MCF 10A (cell line): ENCODE measurements around the gene RAB31. TPM values are rescaled to one million over a fixed set of nuclear protein-coding genes. Genes with fewer than 3 reads are reported as not detected.

ENCODE experiments used
- BruUV-seq: library from RNA; stranded (reverse); fragments of 400-500 nt; replicated peaks from 2 replicates; lab custom pipeline; 2021; lab: Mats Ljungman, UMichigan
- CTCF ChIA-PET: fragments of 300-600 bp; sonication (Branson Sonifier 250); formaldehyde crosslinking; extraction: SDS; loops from one replicate; lab custom pipeline; 2021; ENCODE audit warnings: antibody characterized with exemption, inconsistent platforms; lab: Yijun Ruan, JAX
- POLR2A ChIA-PET: fragments of 300-600, 350-650 bp; sonication (Branson Sonifier 250); formaldehyde crosslinking; extraction: SDS; loops from one replicate; lab custom pipeline; 2020; ENCODE audit warnings: antibody characterized with exemption, inconsistent platforms; lab: Yijun Ruan, JAX
- DNase-seq: peaks from one replicate; pipeline ENCODE4 v3.0.0-alpha.2; 2018; ENCODE audit not compliant: unreplicated experiment
- H3K27ac Mint-ChIP-seq: one replicate; pipeline ENCODE4 v1.8.0; 2022; ENCODE audit warnings: mild to moderate bottlenecking, low read depth, mixed read lengths; ENCODE audit not compliant: unreplicated experiment
- H3K27me3 Mint-ChIP-seq: one replicate; pipeline ENCODE4 v1.8.0; 2022; ENCODE audit warnings: mixed read lengths; ENCODE audit not compliant: insufficient read depth, unreplicated experiment
- H3K36me3 Mint-ChIP-seq: one replicate; pipeline ENCODE4 v1.8.0; 2022; ENCODE audit warnings: mild to moderate bottlenecking, moderate library complexity, mixed read lengths; ENCODE audit not compliant: insufficient read depth, unreplicated experiment
- H3K4me1 Mint-ChIP-seq: one replicate; pipeline ENCODE4 v1.8.0; 2022; ENCODE audit warnings: mixed read lengths; ENCODE audit not compliant: insufficient read depth, unreplicated experiment
- H3K4me3 Mint-ChIP-seq: one replicate; pipeline ENCODE4 v1.8.0; 2022; ENCODE audit warnings: mild to moderate bottlenecking, moderate library complexity, mixed read lengths; ENCODE audit not compliant: unreplicated experiment
- H3K9me3 Mint-ChIP-seq: one replicate; pipeline ENCODE4 v1.8.0; 2022; ENCODE audit warnings: mixed read lengths; ENCODE audit not compliant: unreplicated experiment
- intact Hi-C: fragments of 100-400 bp; cut with micrococcal nuclease; formaldehyde crosslinking; loops from 2 replicates; pipeline ENCODE4 v1.14.1; 2022
- total RNA-seq: library from RNA; stranded (reverse); gene quantifications from 2 replicates; pipeline ENCODE4 v1.2.3, GENCODE V29; 2022
- TF ChIP-seq, protein P1 (sequence below): fragments of 200-600 bp; IDR thresholded peaks from one replicate; pipeline ENCODE4 v1.8.0; 2022; ENCODE audit warnings: antibody characterized with exemption, mild to moderate bottlenecking; ENCODE audit not compliant: unreplicated experiment

The RAB31 gene
- total RNA-seq, 1 experiment from 2014 or later: 6.1 TPM

DNA sequence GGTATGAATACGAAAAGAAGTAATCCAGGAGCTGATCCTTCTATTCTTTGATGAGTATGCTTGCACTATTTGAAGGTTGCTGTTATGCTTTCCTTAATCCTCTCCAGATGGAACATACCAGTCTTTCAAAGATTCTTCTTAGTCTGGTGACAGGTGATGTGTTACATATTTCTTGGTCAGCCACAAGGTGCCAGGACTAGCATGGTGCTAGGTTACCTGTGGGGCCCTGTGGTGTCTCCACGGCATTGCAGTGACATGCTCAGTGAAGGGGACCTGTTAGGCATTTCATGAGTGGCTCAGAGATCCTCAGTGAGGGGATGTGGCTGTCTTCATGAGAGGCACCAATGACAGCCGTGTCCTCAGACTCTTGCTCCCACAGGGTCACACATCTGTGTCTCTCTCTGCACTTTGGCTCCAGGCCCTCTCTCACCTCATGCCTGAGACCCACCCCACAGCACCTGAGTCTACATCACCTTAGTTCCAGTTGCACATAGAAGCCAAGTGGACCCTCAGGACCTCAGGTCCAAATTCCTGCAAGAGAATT is 13.1 kb upstream of the RAB31 start:
- Mint-ChIP-seq H3K4me1 (no peaks in the 10 kb centered on the region), H3K4me3 (no peak overlapping the region), H3K27ac (no peak overlapping the region), H3K27me3 (no peaks in the 10 kb centered on the region), H3K36me3 (no peaks in the 10 kb centered on the region), H3K9me3 (no peaks in the 10 kb centered on the region)
- intact Hi-C loops: no loop called here
- ChIA-PET CTCF (no interaction called here), POLR2A (no interaction called here)
- BruUV-seq: no TSS peak
- no peak for DNase-seq
- TF ChIP-seq, protein P1, sequence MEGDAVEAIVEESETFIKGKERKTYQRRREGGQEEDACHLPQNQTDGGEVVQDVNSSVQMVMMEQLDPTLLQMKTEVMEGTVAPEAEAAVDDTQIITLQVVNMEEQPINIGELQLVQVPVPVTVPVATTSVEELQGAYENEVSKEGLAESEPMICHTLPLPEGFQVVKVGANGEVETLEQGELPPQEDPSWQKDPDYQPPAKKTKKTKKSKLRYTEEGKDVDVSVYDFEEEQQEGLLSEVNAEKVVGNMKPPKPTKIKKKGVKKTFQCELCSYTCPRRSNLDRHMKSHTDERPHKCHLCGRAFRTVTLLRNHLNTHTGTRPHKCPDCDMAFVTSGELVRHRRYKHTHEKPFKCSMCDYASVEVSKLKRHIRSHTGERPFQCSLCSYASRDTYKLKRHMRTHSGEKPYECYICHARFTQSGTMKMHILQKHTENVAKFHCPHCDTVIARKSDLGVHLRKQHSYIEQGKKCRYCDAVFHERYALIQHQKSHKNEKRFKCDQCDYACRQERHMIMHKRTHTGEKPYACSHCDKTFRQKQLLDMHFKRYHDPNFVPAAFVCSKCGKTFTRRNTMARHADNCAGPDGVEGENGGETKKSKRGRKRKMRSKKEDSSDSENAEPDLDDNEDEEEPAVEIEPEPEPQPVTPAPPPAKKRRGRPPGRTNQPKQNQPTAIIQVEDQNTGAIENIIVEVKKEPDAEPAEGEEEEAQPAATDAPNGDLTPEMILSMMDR: no peak

- no TSS peak for BruUV-seq
- Mint-ChIP-seq H3K27me3 (no peaks in the 10 kb centered on the region), H3K9me3 (no peaks in the 10 kb centered on the region), H3K27ac (no peak overlapping the region), H3K36me3 (no peaks in the 10 kb centered on the region), H3K4me1 (no peaks in the 10 kb centered on the region), H3K4me3 (no peak overlapping the region)
- ChIA-PET CTCF (no interaction called here), POLR2A (interaction anchor here (1.2 kb wide), 1 partner anchor 10 kb away, joined by 4 read pairs; no protein-coding TSS in a partner anchor)
- TF ChIP-seq, protein P1: no peak
- intact Hi-C loops: no loop called here
- DNase-seq: no peak
Observed at GRCh38 chr18:9695605-9696004, 12.5 kb upstream of the RAB31 start.

GRCh38 chr18:9696112-9696511 is 12.0 kb upstream of the RAB31 start:
- no peaks in the 10 kb centered on the region for H3K4me1 Mint-ChIP-seq
- TF ChIP-seq, protein P1: no peak
- ChIA-PET POLR2A (interaction anchor here (1.2 kb wide), 1 partner anchor 9 kb away, joined by 4 read pairs; no protein-coding TSS in a partner anchor), CTCF (interaction anchor here (0.6 kb wide), 1 partner anchor 550 kb away, joined by 3 read pairs; no protein-coding TSS in a partner anchor)
- no peaks in the 10 kb centered on the region for H3K9me3 Mint-ChIP-seq
- no peak for DNase-seq
- no peaks in the 10 kb centered on the region for H3K27me3 Mint-ChIP-seq
- BruUV-seq: no TSS peak
- H3K36me3 Mint-ChIP-seq: no peaks in the 10 kb centered on the region
- intact Hi-C loops: no loop called here
- no peak overlapping the region for H3K4me3 Mint-ChIP-seq
- H3K27ac Mint-ChIP-seq: no peak overlapping the region

DNA sequence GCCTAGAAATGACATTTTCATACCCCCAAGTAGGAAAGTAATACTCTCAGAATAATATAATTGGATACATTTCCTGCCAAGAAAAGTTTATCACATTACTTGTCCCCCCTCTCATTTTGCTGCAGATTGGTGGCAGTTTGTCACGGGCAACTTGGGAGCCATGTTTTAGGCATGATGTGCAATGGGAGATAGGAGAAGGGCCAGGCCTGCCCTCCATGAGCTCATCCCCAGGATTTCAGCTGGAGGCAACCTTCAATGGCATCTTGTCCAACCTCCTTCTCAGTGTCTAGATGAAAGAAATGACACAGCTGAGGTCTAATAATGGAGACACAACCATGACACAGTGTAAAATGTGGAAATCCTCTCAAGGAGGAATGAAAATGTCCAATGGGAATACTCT is 11.4 kb upstream of the RAB31 start:
- TF ChIP-seq, protein P1: no peak
- Mint-ChIP-seq H3K27me3 (no peaks in the 10 kb centered on the region), H3K36me3 (no peaks in the 10 kb centered on the region), H3K9me3 (no peaks in the 10 kb centered on the region), H3K4me3 (no peak overlapping the region), H3K4me1 (no peaks in the 10 kb centered on the region), H3K27ac (no peak overlapping the region)
- ChIA-PET CTCF (interaction anchor here (0.6 kb wide), 1 partner anchor 549 kb away, joined by 3 read pairs; no protein-coding TSS in a partner anchor), POLR2A (interaction anchor here (0.7 to 1.2 kb wide), 3 partner anchors 9 to 92 kb away, joined by 3 to 4 read pairs (median 4); partner anchors contain the start of gene RAB31)
- intact Hi-C loops: no loop called here
- DNase-seq: no peak
- BruUV-seq: no TSS peak
